Nephron progenitor cell (in vitro differentiated cells): Measurements from ENCODE around the gene FECH.

Source experiments
- DNase-seq: peaks from one replicate; pipeline ENCODE4 v3.0.0; 2021
- H3K27ac Mint-ChIP-seq: 2 replicates; pipeline ENCODE4 v1.8.0; 2021; ENCODE audit warnings: mild to moderate bottlenecking, moderate library complexity, mixed read lengths
- H3K27me3 Mint-ChIP-seq: 2 replicates; pipeline ENCODE4 v1.8.0; 2021; ENCODE audit warnings: mild to moderate bottlenecking, low read depth, mixed read lengths; ENCODE audit not compliant: poor library complexity
- H3K36me3 Mint-ChIP-seq: 2 replicates; pipeline ENCODE4 v1.8.0; 2021; ENCODE audit warnings: low read depth, mixed read lengths
- H3K4me1 Mint-ChIP-seq: 2 replicates; pipeline ENCODE4 v1.8.0; 2021; ENCODE audit warnings: mixed read lengths
- H3K4me3 Mint-ChIP-seq: 2 replicates; pipeline ENCODE4 v1.8.0; 2021; ENCODE audit warnings: mild to moderate bottlenecking, moderate library complexity, mixed read lengths
- H3K9me3 Mint-ChIP-seq: 2 replicates; pipeline ENCODE4 v1.8.0; 2021; ENCODE audit warnings: mild to moderate bottlenecking, moderate library complexity, mixed read lengths
- CTCF ChIP-seq: fragments of 200-600 bp; sonication (generic); IDR thresholded peaks from 2 replicates; pipeline ENCODE4 v1.5.0; 2021; ENCODE audit warnings: antibody characterized with exemption

Gene FECH

DNA sequence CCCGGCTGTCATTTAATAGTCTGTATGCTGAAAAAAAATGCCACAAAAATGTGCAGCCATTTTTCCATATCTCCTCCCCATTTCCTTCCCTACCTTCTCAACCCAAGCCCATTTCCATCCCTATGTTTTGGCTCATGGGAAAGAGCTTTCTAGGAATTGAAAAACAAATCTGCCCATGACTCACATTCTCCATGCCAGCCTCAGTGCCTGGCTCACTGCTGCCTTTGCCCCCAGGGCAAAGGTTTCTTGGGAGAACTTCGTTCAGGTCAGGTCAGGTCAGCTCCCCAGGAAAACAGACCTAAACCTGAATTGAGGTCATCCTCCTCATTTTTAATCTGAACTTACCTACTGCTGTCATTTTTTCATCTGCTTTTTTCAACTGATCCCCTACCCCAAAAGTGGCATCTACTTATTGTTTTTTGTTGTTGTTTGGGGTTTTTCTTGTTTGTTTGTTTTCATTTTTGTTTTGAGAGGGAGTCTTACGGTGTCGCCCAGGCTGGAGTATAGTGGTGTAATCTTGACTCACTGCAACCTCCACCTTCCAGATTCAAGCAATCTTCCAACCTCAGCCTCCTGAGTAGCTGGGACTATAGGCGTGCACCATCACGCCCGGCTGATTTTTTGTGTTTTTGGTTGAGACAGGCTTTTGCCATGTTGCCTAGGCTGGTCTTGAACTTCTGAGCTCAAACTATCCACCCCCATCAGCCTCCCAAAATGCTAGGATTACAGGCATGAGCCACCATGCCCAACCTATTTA is 66.7 kb downstream of the FECH start:
- Mint-ChIP-seq H3K4me1 (no peaks in the 10 kb centered on the region), H3K4me3 (no peak overlapping the region), H3K27me3 (peaks cover 32% of the 10 kb centered on the region), H3K9me3 (peaks cover 14% of the 10 kb centered on the region), H3K27ac (peak overlapping the region; percentile 86), H3K36me3 (peaks cover 8% of the 10 kb centered on the region)
- no peak for TF ChIP-seq CTCF
- DNase-seq, result no peak

GRCh38 chr18:57518533-57518932 is 68.0 kb downstream of the FECH start:
- Mint-ChIP-seq H3K9me3 (peaks cover 3% of the 10 kb centered on the region), H3K4me3 (no peak overlapping the region), H3K4me1 (no peaks in the 10 kb centered on the region), H3K27me3 (peaks cover 25% of the 10 kb centered on the region), H3K27ac (no peak overlapping the region), H3K36me3 (no peaks in the 10 kb centered on the region)
- TF ChIP-seq CTCF, result no peak
- DNase-seq, result no peak

DNA sequence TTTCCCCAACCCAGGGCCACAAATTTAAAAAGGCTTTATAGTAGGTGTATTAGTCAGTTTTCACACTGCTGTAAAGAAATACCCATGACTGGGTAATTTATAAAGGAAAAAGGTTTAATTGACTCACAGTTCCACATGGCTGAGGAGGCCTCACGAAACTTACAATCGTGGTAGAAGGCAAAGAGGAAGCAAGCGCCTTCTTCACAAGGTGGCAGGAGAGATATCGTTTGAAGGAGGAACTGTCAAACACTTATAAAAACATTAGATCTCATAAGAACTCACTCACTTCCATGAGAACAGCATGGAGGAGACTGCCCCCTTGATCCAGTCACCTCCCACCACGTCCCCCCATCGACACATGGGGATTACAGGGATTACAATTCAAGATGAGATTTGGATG is 70.4 kb downstream of the FECH start:
- Mint-ChIP-seq H3K9me3 (no peaks in the 10 kb centered on the region), H3K4me3 (no peak overlapping the region), H3K36me3 (no peaks in the 10 kb centered on the region), H3K27ac (no peak overlapping the region), H3K4me1 (no peaks in the 10 kb centered on the region), H3K27me3 (peaks cover 36% of the 10 kb centered on the region)
- no peak for TF ChIP-seq CTCF
- DNase-seq, result no peak

DNA sequence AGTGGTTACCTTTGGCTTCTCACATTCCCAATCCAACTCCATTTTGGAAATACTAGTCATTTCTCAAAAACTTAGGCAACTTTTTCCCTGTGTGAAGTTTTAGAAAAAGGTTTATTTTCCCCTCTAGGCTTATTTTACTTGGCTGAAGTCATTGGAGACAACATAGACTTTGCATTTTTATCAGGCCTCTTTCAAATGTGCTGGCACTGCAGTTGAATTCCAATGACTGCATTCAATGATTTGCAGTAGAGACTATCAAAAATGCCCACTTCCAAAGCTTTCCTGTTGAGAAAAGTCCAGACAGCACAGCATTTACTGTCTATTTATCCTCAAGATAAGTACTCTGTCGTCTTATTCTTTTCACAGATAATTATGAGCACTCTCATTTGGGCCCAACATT is 81.3 kb downstream of the FECH start:
- DNase-seq, result no peak
- Mint-ChIP-seq H3K9me3 (no peaks in the 10 kb centered on the region), H3K4me1 (no peaks in the 10 kb centered on the region), H3K4me3 (no peak overlapping the region), H3K27ac (no peak overlapping the region), H3K36me3 (no peaks in the 10 kb centered on the region), H3K27me3 (peaks cover 60% of the 10 kb centered on the region)
- TF ChIP-seq CTCF, result no peak

DNA sequence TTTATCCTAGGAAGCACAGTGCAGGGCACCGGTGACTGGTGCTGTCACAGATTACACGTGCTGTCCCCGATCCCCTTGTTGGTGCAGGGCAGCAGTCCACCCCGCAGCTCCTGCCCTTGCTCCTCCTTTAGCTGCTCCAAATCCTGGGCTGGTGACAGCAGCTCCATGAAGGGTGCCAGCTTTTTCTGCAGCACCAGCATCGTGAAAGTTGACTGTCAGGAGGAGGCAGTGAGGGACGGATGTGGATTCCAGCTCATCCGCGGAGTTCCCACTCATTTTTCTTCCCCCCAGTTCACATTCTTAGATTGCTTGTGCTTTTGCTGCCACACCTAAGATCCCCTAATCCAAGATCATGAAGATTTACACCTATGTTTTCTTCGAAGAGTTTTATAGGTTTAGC is 83.9 kb downstream of the FECH start:
- Mint-ChIP-seq H3K4me1 (no peaks in the 10 kb centered on the region), H3K27ac (no peak overlapping the region), H3K9me3 (no peaks in the 10 kb centered on the region), H3K27me3 (peaks cover 55% of the 10 kb centered on the region), H3K4me3 (no peak overlapping the region), H3K36me3 (no peaks in the 10 kb centered on the region)
- DNase-seq, result no peak
- no peak for TF ChIP-seq CTCF

DNA sequence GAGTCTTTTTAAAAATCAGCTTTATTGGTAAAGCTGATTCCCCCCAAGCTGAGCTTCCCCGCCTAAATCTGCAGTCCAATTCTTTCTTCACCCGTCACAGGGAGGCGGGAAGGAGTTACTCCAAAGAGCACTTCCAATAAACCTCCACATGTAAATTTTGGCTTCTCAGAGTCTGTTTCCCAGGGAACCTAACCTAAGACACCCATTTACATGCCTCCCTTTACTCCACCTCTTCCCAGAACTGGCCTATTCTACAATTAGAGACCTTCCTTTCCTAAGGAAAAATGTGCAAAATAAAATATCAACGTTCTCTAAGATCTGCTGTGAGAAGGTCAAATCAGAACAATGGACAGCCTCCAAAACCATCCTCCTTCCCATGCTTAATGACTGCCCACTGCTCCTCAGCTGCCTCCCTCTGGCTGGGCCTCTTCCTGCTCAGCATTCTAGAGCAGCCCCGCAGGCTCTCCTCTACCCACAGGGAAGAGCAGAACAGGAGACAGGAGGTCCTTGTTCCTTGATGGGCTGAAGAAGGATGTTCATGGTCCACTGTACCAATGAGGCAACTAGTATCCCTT is 87.7 kb downstream of the FECH start:
- no peak for TF ChIP-seq CTCF
- H3K27me3 Mint-ChIP-seq, result peaks cover 33% of the 10 kb centered on the region
- H3K4me1 Mint-ChIP-seq, result no peaks in the 10 kb centered on the region
- H3K9me3 Mint-ChIP-seq, result peaks cover 4% of the 10 kb centered on the region
- DNase-seq, result no peak
- H3K4me3 Mint-ChIP-seq, result no peak overlapping the region
- no peak overlapping the region for H3K27ac Mint-ChIP-seq
- no peaks in the 10 kb centered on the region for H3K36me3 Mint-ChIP-seq
